ENCODE measurements around the gene TTC39B. TPM values are rescaled to one million over a fixed set of nuclear protein-coding genes. Genes with fewer than 3 reads are reported as not detected.

Gene TTC39B
- total and polyA plus RNA-seq, 2 of the 8 experiments (the other 6 are each of a cell fraction or from before 2014, with no cell fraction given): 1.6 to 10.9 TPM

GRCh38 chr9:15268782-15269181, 38.2 kb downstream of the TTC39B start (continued):
- TF ChIP-seq HDAC2 (IDR thresholded peaks at IDR 0.05; ENCODE audit: borderline replicate concordance in 1 of 2, low read depth in 2 of 2, low read length in 2 of 2): no peak

Data from H1 (cell line).